MM.1S (cell line): ENCODE data around the gene CCDC177.
"Not testable (repeated sequence)": the region's sequence is repeated elsewhere in the genome, so short reads cannot be mapped to it uniquely, and the experiment has no call there.

ENCODE experiments used
- DNase-seq: peaks from one replicate; pipeline ENCODE4 v3.0.0-alpha.2; 2015
- H2AFZ ChIP-seq: fragments of 300-600 bp; sonication (generic); 2 replicates; pipeline ENCODE4 v1.6.0; 2016; ENCODE audit warnings: antibody characterized with exemption, low read length
- H3F3A ChIP-seq: fragments of 300-600 bp; sonication (generic); 2 replicates; pipeline ENCODE4 v1.6.1; 2016; ENCODE audit warnings: mild to moderate bottlenecking, antibody characterized with exemption, low read length, moderate library complexity, mixed read lengths; ENCODE audit not compliant: insufficient read depth
- H3K27ac ChIP-seq: fragments of 300-600 bp; sonication (generic); 2 replicates; pipeline ENCODE4 v1.5.1; 2016; ENCODE audit warnings: mild to moderate bottlenecking, low read length
- H3K27me3 ChIP-seq: fragments of 300-600 bp; sonication (generic); replicated peaks from 2 replicates; pipeline ENCODE4 v1.6.0; 2016; ENCODE audit warnings: low read length; ENCODE audit not compliant: insufficient read depth
- H3K36me3 ChIP-seq: fragments of 300-600 bp; sonication (generic); replicated peaks from 2 replicates; pipeline ENCODE4 v1.6.1; 2016; ENCODE audit warnings: mild to moderate bottlenecking, low read length, mixed read lengths; ENCODE audit not compliant: insufficient read depth
- H3K4me1 ChIP-seq: fragments of 300-600 bp; sonication (generic); 2 replicates; pipeline ENCODE4 v1.6.1; 2016; ENCODE audit warnings: low read length, mixed read lengths
- H3K4me2 ChIP-seq: fragments of 300-600 bp; sonication (generic); 2 replicates; pipeline ENCODE4 v1.6.0; 2016; ENCODE audit warnings: low read depth, low read length
- H3K4me3 ChIP-seq: fragments of 300-600 bp; sonication (generic); 2 replicates; pipeline ENCODE4 v1.5.1; 2016; ENCODE audit warnings: low read length, mixed read lengths
- H3K79me2 ChIP-seq: fragments of 300-600 bp; sonication (generic); 2 replicates; pipeline ENCODE4 v1.6.1; 2016; ENCODE audit warnings: mixed run types, low read length, mixed read lengths
- H3K9ac ChIP-seq: fragments of 300-600 bp; sonication (generic); 2 replicates; pipeline ENCODE4 v1.6.1; 2016; ENCODE audit warnings: low read length, mixed read lengths
- H3K9me2 ChIP-seq: fragments of 300-600 bp; sonication (generic); replicated peaks from 2 replicates; pipeline ENCODE4 v1.6.1; 2016; ENCODE audit warnings: mild to moderate bottlenecking, low read length, mixed read lengths; ENCODE audit not compliant: insufficient read depth
- H3K9me3 ChIP-seq: fragments of 300-600 bp; sonication (generic); replicated peaks from 2 replicates; pipeline ENCODE4 v1.6.1; 2016; ENCODE audit warnings: mild to moderate bottlenecking, low read length, mixed read lengths; ENCODE audit not compliant: insufficient read depth
- H4K20me1 ChIP-seq: fragments of 300-600 bp; sonication (generic); 2 replicates; pipeline ENCODE4 v1.6.1; 2016; ENCODE audit warnings: mild to moderate bottlenecking, low read length, moderate library complexity, mixed read lengths; ENCODE audit not compliant: insufficient read depth
- EZH2 ChIP-seq: fragments of 300-600 bp; sonication (generic); optimal IDR thresholded peaks from 2 replicates; pipeline ENCODE3; 2017; ENCODE audit warnings: low read depth, mild to moderate bottlenecking, antibody characterized with exemption, low read length, mixed read lengths
- EZH2phosphoT487 ChIP-seq: fragments of 300-600 bp; sonication (generic); IDR thresholded peaks from 2 replicates; pipeline ENCODE4 v1.6.1; 2018; ENCODE audit warnings: antibody characterized with exemption, low read length
- TF ChIP-seq, protein P1 (sequence below): fragments of 300-600 bp; sonication (generic); IDR thresholded peaks from 2 replicates; pipeline ENCODE4 v1.5.1; 2016; ENCODE audit warnings: antibody characterized with exemption, low read length, mixed read lengths

The CCDC177 gene

GRCh38 chr14:69600304-69600891 is 25.7 kb upstream of the CCDC177 start:
- Histone ChIP-seq H2AFZ (no peak overlapping the region), H3K9me3 (no peaks in the 10 kb centered on the region), H3K4me2 (no peak overlapping the region), H3K4me1 (no peaks in the 10 kb centered on the region), H3K36me3 (no peaks in the 10 kb centered on the region), H3K79me2 (no peaks in the 10 kb centered on the region), H4K20me1 (no peaks in the 10 kb centered on the region), H3K4me3 (no peak overlapping the region), H3K27me3 (no peaks in the 10 kb centered on the region), H3K27ac (no peak overlapping the region), H3K9me2 (no peaks in the 10 kb centered on the region), H3F3A (no peaks in the 10 kb centered on the region), H3K9ac (no peak overlapping the region)
- TF ChIP-seq EZH2phosphoT487 = no peak
- TF ChIP-seq EZH2 = no peak
- TF ChIP-seq, protein P1, sequence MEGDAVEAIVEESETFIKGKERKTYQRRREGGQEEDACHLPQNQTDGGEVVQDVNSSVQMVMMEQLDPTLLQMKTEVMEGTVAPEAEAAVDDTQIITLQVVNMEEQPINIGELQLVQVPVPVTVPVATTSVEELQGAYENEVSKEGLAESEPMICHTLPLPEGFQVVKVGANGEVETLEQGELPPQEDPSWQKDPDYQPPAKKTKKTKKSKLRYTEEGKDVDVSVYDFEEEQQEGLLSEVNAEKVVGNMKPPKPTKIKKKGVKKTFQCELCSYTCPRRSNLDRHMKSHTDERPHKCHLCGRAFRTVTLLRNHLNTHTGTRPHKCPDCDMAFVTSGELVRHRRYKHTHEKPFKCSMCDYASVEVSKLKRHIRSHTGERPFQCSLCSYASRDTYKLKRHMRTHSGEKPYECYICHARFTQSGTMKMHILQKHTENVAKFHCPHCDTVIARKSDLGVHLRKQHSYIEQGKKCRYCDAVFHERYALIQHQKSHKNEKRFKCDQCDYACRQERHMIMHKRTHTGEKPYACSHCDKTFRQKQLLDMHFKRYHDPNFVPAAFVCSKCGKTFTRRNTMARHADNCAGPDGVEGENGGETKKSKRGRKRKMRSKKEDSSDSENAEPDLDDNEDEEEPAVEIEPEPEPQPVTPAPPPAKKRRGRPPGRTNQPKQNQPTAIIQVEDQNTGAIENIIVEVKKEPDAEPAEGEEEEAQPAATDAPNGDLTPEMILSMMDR = no peak
- no peak for DNase-seq

GRCh38 chr14:69599431-69599830 is 24.8 kb upstream of the CCDC177 start:
- H3K27me3 ChIP-seq, H2AFZ ChIP-seq, H3K36me3 ChIP-seq, H3K4me3 ChIP-seq, H3K4me2 ChIP-seq, H3K27ac ChIP-seq, H3F3A ChIP-seq, H3K9me3 ChIP-seq, H3K79me2 ChIP-seq, H3K9ac ChIP-seq, H3K9me2 ChIP-seq, DNase-seq, H3K4me1 ChIP-seq, H4K20me1 ChIP-seq: not testable (repeated sequence)

GRCh38 chr14:69595336-69595735 is 20.7 kb upstream of the CCDC177 start:
- Histone ChIP-seq H3K27ac (no peak overlapping the region), H3K79me2 (no peaks in the 10 kb centered on the region), H4K20me1 (no peaks in the 10 kb centered on the region), H3K9ac (no peak overlapping the region), H3F3A (no peaks in the 10 kb centered on the region), H3K9me2 (no peaks in the 10 kb centered on the region), H2AFZ (no peak overlapping the region), H3K4me2 (no peak overlapping the region), H3K4me1 (no peaks in the 10 kb centered on the region), H3K4me3 (no peak overlapping the region), H3K27me3 (no peaks in the 10 kb centered on the region), H3K36me3 (no peaks in the 10 kb centered on the region), H3K9me3 (no peaks in the 10 kb centered on the region)
- TF ChIP-seq EZH2phosphoT487 (no peak), EZH2 (no peak)
- TF ChIP-seq, protein P1 = no peak
- no peak for DNase-seq

- TF ChIP-seq, protein P1 = no peak
- TF ChIP-seq EZH2 (no peak), EZH2phosphoT487 (no peak)
- H4K20me1 ChIP-seq = no peaks in the 10 kb centered on the region
- no peaks in the 10 kb centered on the region for H3K9me3 ChIP-seq
- DNase-seq = no peak
- H3K4me3 ChIP-seq = no peak overlapping the region
- H3K4me1 ChIP-seq = no peaks in the 10 kb centered on the region
- H3K9me2 ChIP-seq = no peaks in the 10 kb centered on the region
- H3K27me3 ChIP-seq = no peaks in the 10 kb centered on the region
- H3K9ac ChIP-seq = no peak overlapping the region
- no peaks in the 10 kb centered on the region for H3F3A ChIP-seq
- H3K4me2 ChIP-seq = no peak overlapping the region
- no peaks in the 10 kb centered on the region for H3K36me3 ChIP-seq
- H3K79me2 ChIP-seq = no peaks in the 10 kb centered on the region
- no peak overlapping the region for H2AFZ ChIP-seq
- no peak overlapping the region for H3K27ac ChIP-seq
Measured at GRCh38 chr14:69594846-69595245, 20.2 kb upstream of the CCDC177 start.
